ENCODE results near the gene SYNE3. TPM values are rescaled to one million over a fixed set of nuclear protein-coding genes. Genes with fewer than 3 reads are reported as not detected.

Gene SYNE3
- total and polyA plus RNA-seq, 10 of the 15 experiments (the other 5 are each of a cell fraction or from before 2014, with no cell fraction given) = 1.4 to 44.1 (median 13.4) TPM

GRCh38 chr14:95485222-95485819 lies 31.1 kb downstream of the SYNE3 start:
- 97% methylated on average over 6 of the region's 7 CpGs for WGBS (ENCODE audit: insufficient coverage, insufficient replicate concordance, low lambda C conversion rate, missing lambda C conversion rate)
- Histone ChIP-seq H3K36me3 (ENCODE audit: control insufficient read depth in 2 of 2, insufficient read depth in 2 of 2, low read length in 1 of 2) (peaks cover 2 to 7% of the 10 kb centered on the region in 2 experiments; a peak in 2 of 4 replicates), H4K20me1 (ENCODE audit: control insufficient read depth, insufficient read depth) (no peaks in the 10 kb centered on the region), H3K4me2 (ENCODE audit: control insufficient read depth, insufficient read depth) (no peak overlapping the region), H3K9me3 (replicated peaks; ENCODE audit: control insufficient read depth, insufficient read depth, low read length) (no peaks in the 10 kb centered on the region), H2AFZ (ENCODE audit: control insufficient read depth, low read depth, low read length) (no peak overlapping the region), H3K27ac (ENCODE audit: control insufficient read depth, insufficient read depth) (no peak overlapping the region), H3K4me1 (ENCODE audit: control insufficient read depth, insufficient read depth, low read length) (peaks cover 23% of the 10 kb centered on the region), H3K9ac (ENCODE audit: control insufficient read depth, insufficient read depth, low read length) (no peak overlapping the region), H3K79me2 (ENCODE audit: control insufficient read depth, insufficient read depth, low read length) (peaks cover 50% of the 10 kb centered on the region), H3K4me3 (no peak overlapping the region), H3K27me3 (replicated peaks in 1 of 2; ENCODE audit: control insufficient read depth in 2 of 2, insufficient read depth in 2 of 2, low read length in 1 of 2) (no peaks in the 10 kb centered on the region)
- intact Hi-C loops (cut with micrococcal nuclease; ENCODE audit: unreplicated experiment) = no loop called here
- TF ChIP-seq KLF5 (IDR thresholded peaks at IDR 0.05; ENCODE audit: partially characterized antibody) = no peak
- TF ChIP-seq IKZF1 (conservative IDR thresholded peaks at IDR 0.05) = no peak
- TF ChIP-seq MTA2 (IDR thresholded peaks at IDR 0.05; ENCODE audit: low read depth) = no peak
- no peak for TF ChIP-seq TBL1XR1 (IDR thresholded peaks at IDR 0.05; ENCODE audit: low read depth, low read length)
- TF ChIP-seq STAT1 (conservative IDR thresholded peaks at IDR 0.05) = no peak
- TF ChIP-seq SKIL (IDR thresholded peaks at IDR 0.05; ENCODE audit: low read depth, poor library complexity, severe bottlenecking) = no peak
- POLR2A ChIA-PET = no interaction called here
- in situ Hi-C loops (cut with MboI) = no loop called here
- no peak for FAIRE-seq
- SMC1A ChIA-PET (ENCODE audit: uncharacterized antibody, unreplicated experiment) = no interaction called here
- RAD21 ChIA-PET (ENCODE audit: unreplicated experiment) = interaction anchor here (0.9 kb wide), 1 partner anchor 26 kb away, joined by 3 read pairs; no protein-coding TSS in a partner anchor
- CTCF ChIA-PET = interaction anchor here (1.2 kb wide), 1 partner anchor 43 kb away, joined by 5 read pairs; no protein-coding TSS in a partner anchor
- no peak for DNase-seq (ENCODE audit: low read depth, low spot score)
- ATAC-seq = no peak
- BruUV-seq (replicated peaks) = no TSS peak

Measured in GM12878 (cell line).